Spleen (tissue), 11 donors: ENCODE results near the gene ANKS3. TPM values are rescaled to one million over a fixed set of nuclear protein-coding genes. Genes with fewer than 3 reads are reported as not detected.

ENCODE experiments used
- DNase-seq: peaks from one replicate; pipeline ENCODE4 v3.0.0-alpha.2; 2020
- H3K27ac ChIP-seq, 8 donors: fragments of 200-600 bp; sonication (generic) in 7 of 8; 1 replicate in 4 of 8; 2 replicates in 4 of 8; pipeline versions ENCODE4 v1.5.0 to v1.8.0; 2016 to 2021; ENCODE audit warnings: inconsistent platforms in 4 of 8, mild to moderate bottlenecking in 4 of 8, moderate library complexity in 1 of 8
- H3K27me3 ChIP-seq, 7 donors: fragments of 200-600 bp; sonication (generic) in 6 of 7; replicated peaks in 1 of 7; 1 replicate in 4 of 7; 2 replicates in 3 of 7; pipeline versions ENCODE4 v1.5.0 to v1.8.0; 2016 to 2021; ENCODE audit warnings: inconsistent platforms in 3 of 7, mild to moderate bottlenecking in 1 of 7
- H3K36me3 ChIP-seq, 6 donors: fragments of 200-600 bp; sonication (generic) in 5 of 6; 1 replicate in 4 of 6; 2 replicates in 2 of 6; pipeline versions ENCODE4 v1.5.0 to v1.8.0; 2016 to 2021; ENCODE audit warnings: inconsistent platforms in 2 of 6
- H3K4me1 ChIP-seq, 6 donors: fragments of 200-600 bp; sonication (generic) in 5 of 6; 1 replicate in 3 of 6; 2 replicates in 3 of 6; pipeline versions ENCODE4 v1.5.0 to v1.8.0; 2016 to 2021; ENCODE audit warnings: inconsistent platforms in 3 of 6
- H3K4me3 ChIP-seq, 8 donors: fragments of 200-600 bp; sonication (generic) in 7 of 8; 1 replicate in 4 of 8; 2 replicates in 4 of 8; pipeline versions ENCODE4 v1.5.0 to v1.8.0; 2016 to 2021; ENCODE audit warnings: inconsistent platforms in 4 of 8, mild to moderate bottlenecking in 4 of 8, moderate library complexity in 2 of 8
- H3K9me3 ChIP-seq, 8 donors: fragments of 200-600 bp; sonication (generic) in 7 of 8; 1 replicate in 4 of 8; 2 replicates in 4 of 8; pipeline versions ENCODE4 v1.5.0 to v1.8.0; 2016 to 2021; ENCODE audit warnings: inconsistent platforms in 4 of 8
- POLR2A ChIP-seq, 3 donors: fragments of 450-650 bp; IDR thresholded peaks; one replicate each; pipeline ENCODE4 v1.5.1; 2017; ENCODE audit warnings: antibody characterized with exemption in 3 of 3, mild to moderate bottlenecking in 1 of 3
- POLR2AphosphoS5 ChIP-seq, 3 donors: sonication (generic); formaldehyde crosslinking; IDR thresholded peaks; one replicate each; pipeline ENCODE4 v1.5.1; 2017; ENCODE audit warnings: antibody characterized with exemption in 3 of 3
- WGBS, 5 donors: extraction: QIAGEN DNeasy Blood & Tissue Kit in 3 of 5; methylation state at CpG; one replicate each; pipeline versions ENCODE4 v1.1.5 to v1.1.7; 2013 to 2018; 5-methylcytosine and 5-hydroxymethylcytosine counted together
- intact Hi-C: fragments of 100-400 bp; cut with DNase I; formaldehyde crosslinking; loops from one replicate; pipeline ENCODE4 v1.15.0; 2023; ENCODE audit warnings: low total_unique reads
- polyA plus RNA-seq, 3 donors: library from polyadenylated mRNA; stranded (reverse); fragments of 200-250 nt; gene quantifications; one replicate each; pipeline ENCODE4 v1.2.1, GENCODE V29; 2013
- total RNA-seq, 7 donors: library from RNA; depleted of rRNA in 3 of 7; stranded (reverse); fragments of >200 nt in 3 of 7; fragmentation: NEBNext Ultra II Directional in 4 of 7; extraction: Animal tissue kit (Norgen Biotek cat#: 25700) in 4 of 7; gene quantifications; one replicate each; pipeline versions ENCODE4 v1.1.0 to v1.2.1, GENCODE V29; 2016 to 2021
- TF ChIP-seq, protein P1 (sequence below), 11 experiments: fragments of 200-600 bp in 7 of 11; fragments of 450-650 bp in 4 of 11; sonication (generic) in 4 of 11; IDR thresholded peaks in 8 of 11; conservative IDR thresholded peaks in 3 of 11; 1 replicate in 7 of 11; 2 replicates in 4 of 11; pipeline versions ENCODE4 v1.4.0 to v1.8.0; 2016 to 2021; ENCODE audit warnings: antibody characterized with exemption in 11 of 11, inconsistent platforms in 4 of 11, mild to moderate bottlenecking in 1 of 11
- donor health status: healthy with polysubstance abuse.
- donor health status: DM: no; HTN: no; CAD: no; lungs with moderate emphysema.
- donor health status: DM: no; HTN: no; CAD: no.
- donor health status: Bipolar disorder and iron deficiency.
- donor health status: healthy.
- donor health status: DM: no; HTN: no; CAD: no.
- donor health status: DM: yes; HTN: yes; CAD: no.

Gene ANKS3
- total and polyA plus RNA-seq, 10 donors: 12.5 to 29.5 (median 22.9) TPM

- Histone ChIP-seq H3K27me3 (no peaks in the 10 kb centered on the region), H3K4me3 (no peak overlapping the region), H3K27ac (no peak overlapping the region), H3K36me3 (peaks cover 0 to 97% (median 81%) of the 10 kb centered on the region in 6 donors), H3K9me3 (no peaks in the 10 kb centered on the region), H3K4me1 (peaks cover 0 to 73% (median 49%) of the 10 kb centered on the region in 6 donors)
- WGBS, 5 donors: 92 to 95% (median 93%) methylated on average over 32 to 38 of the region's 38 CpGs
- intact Hi-C loops: no loop called here
- no peak for TF ChIP-seq POLR2AphosphoS5 (IDR thresholded peaks at IDR 0.05)
- no peak for TF ChIP-seq POLR2A (IDR thresholded peaks at IDR 0.05)
- TF ChIP-seq, protein P1, sequence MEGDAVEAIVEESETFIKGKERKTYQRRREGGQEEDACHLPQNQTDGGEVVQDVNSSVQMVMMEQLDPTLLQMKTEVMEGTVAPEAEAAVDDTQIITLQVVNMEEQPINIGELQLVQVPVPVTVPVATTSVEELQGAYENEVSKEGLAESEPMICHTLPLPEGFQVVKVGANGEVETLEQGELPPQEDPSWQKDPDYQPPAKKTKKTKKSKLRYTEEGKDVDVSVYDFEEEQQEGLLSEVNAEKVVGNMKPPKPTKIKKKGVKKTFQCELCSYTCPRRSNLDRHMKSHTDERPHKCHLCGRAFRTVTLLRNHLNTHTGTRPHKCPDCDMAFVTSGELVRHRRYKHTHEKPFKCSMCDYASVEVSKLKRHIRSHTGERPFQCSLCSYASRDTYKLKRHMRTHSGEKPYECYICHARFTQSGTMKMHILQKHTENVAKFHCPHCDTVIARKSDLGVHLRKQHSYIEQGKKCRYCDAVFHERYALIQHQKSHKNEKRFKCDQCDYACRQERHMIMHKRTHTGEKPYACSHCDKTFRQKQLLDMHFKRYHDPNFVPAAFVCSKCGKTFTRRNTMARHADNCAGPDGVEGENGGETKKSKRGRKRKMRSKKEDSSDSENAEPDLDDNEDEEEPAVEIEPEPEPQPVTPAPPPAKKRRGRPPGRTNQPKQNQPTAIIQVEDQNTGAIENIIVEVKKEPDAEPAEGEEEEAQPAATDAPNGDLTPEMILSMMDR (IDR thresholded peaks at IDR 0.05 in 8 of 11, conservative IDR thresholded peaks at IDR 0.05 in 3 of 11): no peak
- peak; percentile 70 for DNase-seq
Observed at GRCh38 chr16:4685776-4686496, 48.1 kb downstream of the ANKS3 start.

DNA sequence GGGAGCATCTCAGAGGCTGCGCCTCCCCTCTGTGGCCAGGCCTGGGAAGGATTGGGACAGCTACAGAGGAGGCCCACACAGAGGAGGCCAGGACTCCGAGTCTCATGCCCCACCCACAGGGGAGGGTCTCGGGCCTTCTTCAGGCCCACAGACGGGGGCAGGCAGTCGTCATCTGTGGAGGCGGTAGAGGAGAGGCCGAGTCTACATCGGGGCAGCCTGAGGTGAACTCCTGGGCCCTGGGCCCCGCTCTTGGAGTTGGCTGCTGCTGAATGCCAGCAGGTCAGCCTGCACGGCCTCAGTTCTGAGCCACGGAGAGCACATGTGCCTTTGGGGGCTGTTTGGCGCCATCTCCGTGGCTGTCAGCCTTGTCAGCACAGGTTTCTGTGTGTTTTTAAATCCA is 48.8 kb downstream of the ANKS3 start:
- intact Hi-C loops: no loop called here
- TF ChIP-seq POLR2A (IDR thresholded peaks at IDR 0.05) (no peak), POLR2AphosphoS5 (IDR thresholded peaks at IDR 0.05) (peak in 1 of 3 donors; percentile 9)
- peaks cover 0 to 100% (median 81%) of the 10 kb centered on the region in 6 donors for H3K36me3 ChIP-seq

DNA sequence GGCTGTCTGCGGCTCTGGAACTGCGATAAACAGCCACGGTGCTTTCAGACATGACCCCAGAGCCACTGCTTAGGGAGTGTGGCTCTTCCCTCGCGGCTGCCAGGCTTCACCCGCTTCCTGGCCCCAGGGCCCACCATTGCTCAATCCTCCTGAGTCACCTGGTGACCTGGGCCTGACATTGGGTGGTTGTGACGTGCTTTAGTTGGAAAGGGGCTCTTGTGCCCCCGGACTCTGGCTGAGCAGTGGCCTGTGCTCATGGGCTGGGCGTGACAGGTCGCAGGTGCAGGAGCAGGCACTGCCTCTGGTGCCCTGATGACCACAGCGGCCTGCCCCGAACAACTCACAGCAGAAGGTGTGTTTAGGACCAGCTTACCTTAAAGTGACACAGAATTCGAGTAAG is 49.3 kb downstream of the ANKS3 start:
- WGBS, 5 donors: 77 to 93% (median 89%) methylated on average over 10 to 13 of the region's 13 CpGs
- peak; percentile 70 for DNase-seq
- H3K27me3 ChIP-seq: no peaks in the 10 kb centered on the region
- H3K36me3 ChIP-seq: peaks cover 0 to 100% (median 79%) of the 10 kb centered on the region in 6 donors
- H3K9me3 ChIP-seq: no peaks in the 10 kb centered on the region
- TF ChIP-seq POLR2A (IDR thresholded peaks at IDR 0.05) (no peak), POLR2AphosphoS5 (IDR thresholded peaks at IDR 0.05) (no peak)
- TF ChIP-seq, protein P1 (IDR thresholded peaks at IDR 0.05 in 8 of 11, conservative IDR thresholded peaks at IDR 0.05 in 3 of 11): no peak
- peaks cover 0 to 72% (median 49%) of the 10 kb centered on the region in 6 donors for H3K4me1 ChIP-seq
- H3K4me3 ChIP-seq: no peak overlapping the region
- H3K27ac ChIP-seq: peak overlapping the region in 2 of 8 donors; percentile 11 to 89
- intact Hi-C loops: loop anchor here (5.0 kb wide), 1 partner anchor 67 kb away; no protein-coding TSS in a partner anchor

More for the DNA sequence above, 48.8 kb downstream of the ANKS3 start:
- H3K9me3 ChIP-seq: no peaks in the 10 kb centered on the region
- DNase-seq: peak; percentile 73
- no peaks in the 10 kb centered on the region for H3K27me3 ChIP-seq
- no peak overlapping the region for H3K4me3 ChIP-seq
- no peak overlapping the region for H3K27ac ChIP-seq
- 83 to 94% (median 92%) methylated on average over 7 to 13 of the region's 13 CpGs for WGBS, 5 donors
- peaks cover 0 to 73% (median 52%) of the 10 kb centered on the region in 6 donors for H3K4me1 ChIP-seq

GRCh38 chr16:4684058-4684715 is 49.9 kb downstream of the ANKS3 start:
- intact Hi-C loops: loop anchor here (5.0 kb wide), 1 partner anchor 67 kb away; no protein-coding TSS in a partner anchor
- TF ChIP-seq POLR2A (IDR thresholded peaks at IDR 0.05): no peak
- TF ChIP-seq, protein P1 (IDR thresholded peaks at IDR 0.05 in 8 of 11, conservative IDR thresholded peaks at IDR 0.05 in 3 of 11): no peak
- peak in 2 of 3 donors; percentile 41 to 54 for TF ChIP-seq POLR2AphosphoS5 (IDR thresholded peaks at IDR 0.05)
- peak overlapping the region in 4 of 8 donors; percentile 11 to 89 (median 56) for H3K27ac ChIP-seq

More at GRCh38 chr16:4684058-4684715, 49.9 kb downstream of the ANKS3 start:
- H3K27me3 ChIP-seq: no peaks in the 10 kb centered on the region
- H3K4me1 ChIP-seq: peaks cover 0 to 73% (median 52%) of the 10 kb centered on the region in 6 donors
- H3K9me3 ChIP-seq: no peaks in the 10 kb centered on the region
- peak; percentile 76 for DNase-seq
- H3K36me3 ChIP-seq: peaks cover 0 to 100% (median 75%) of the 10 kb centered on the region in 6 donors
- no peak overlapping the region for H3K4me3 ChIP-seq
- 88 to 94% (median 92%) methylated on average over 20 to 23 of the region's 23 CpGs for WGBS, 5 donors
